ENCODE data around the gene ATXN7L1. TPM values are rescaled to one million over a fixed set of nuclear protein-coding genes. Genes with fewer than 3 reads are reported as not detected.

ATXN7L1 gene
- total RNA-seq, 4 donors from 2014 or later = 30.8 to 45.8 (median 39.3) TPM

GRCh38 chr7:105635197-105635596, 241.2 kb downstream of the ATXN7L1 start:
- no peak overlapping the region for H3K4me3 ChIP-seq
- TF ChIP-seq CTCF (IDR thresholded peaks at IDR 0.05) = no peak
- no peak for TF ChIP-seq POLR2A (IDR thresholded peaks at IDR 0.05)
- DNase-seq = no peak
- peaks cover 0 to 52% (median 0%) of the 10 kb centered on the region in 3 donors for H3K36me3 ChIP-seq
- no peaks in the 10 kb centered on the region for H3K27me3 ChIP-seq
- no peak overlapping the region for H3K27ac ChIP-seq
- H3K4me1 ChIP-seq = no peaks in the 10 kb centered on the region
- H3K9me3 ChIP-seq = no peaks in the 10 kb centered on the region

GRCh38 chr7:105625986-105626385, 250.4 kb downstream of the ATXN7L1 start:
- Histone ChIP-seq H3K27me3 (no peaks in the 10 kb centered on the region), H3K4me1 (no peaks in the 10 kb centered on the region), H3K27ac (no peak overlapping the region), H3K4me3 (no peak overlapping the region), H3K9me3 (no peaks in the 10 kb centered on the region), H3K36me3 (peaks cover 0 to 23% (median 0%) of the 10 kb centered on the region in 3 donors)
- TF ChIP-seq POLR2A (IDR thresholded peaks at IDR 0.05) (no peak), CTCF (IDR thresholded peaks at IDR 0.05) (no peak)
- DNase-seq = no peak

- no peaks in the 10 kb centered on the region for H3K27me3 ChIP-seq
- no peaks in the 10 kb centered on the region for H3K4me1 ChIP-seq
- no peak for TF ChIP-seq POLR2A (IDR thresholded peaks at IDR 0.05)
- no peak for TF ChIP-seq CTCF (IDR thresholded peaks at IDR 0.05)
- no peaks in the 10 kb centered on the region for H3K9me3 ChIP-seq
- H3K27ac ChIP-seq = no peak overlapping the region
- peaks cover 0 to 28% (median 0%) of the 10 kb centered on the region in 3 donors for H3K36me3 ChIP-seq
- no peak for DNase-seq
- no peak overlapping the region for H3K4me3 ChIP-seq
Observed at GRCh38 chr7:105623906-105624305, 252.5 kb downstream of the ATXN7L1 start.

- Histone ChIP-seq H3K27ac (no peak overlapping the region), H3K9me3 (no peaks in the 10 kb centered on the region), H3K4me3 (no peak overlapping the region), H3K36me3 (peaks cover 0 to 32% (median 0%) of the 10 kb centered on the region in 3 donors), H3K4me1 (no peaks in the 10 kb centered on the region), H3K27me3 (no peaks in the 10 kb centered on the region)
- TF ChIP-seq POLR2A (IDR thresholded peaks at IDR 0.05) = no peak
- TF ChIP-seq CTCF (IDR thresholded peaks at IDR 0.05) = no peak
- no peak for DNase-seq
Observed at GRCh38 chr7:105623378-105623777, 253.0 kb downstream of the ATXN7L1 start.

- Histone ChIP-seq H3K27me3 (no peaks in the 10 kb centered on the region), H3K4me3 (no peak overlapping the region), H3K9me3 (no peaks in the 10 kb centered on the region), H3K27ac (peak overlapping the region in 1 of 4 donors; percentile 14), H3K4me1 (no peaks in the 10 kb centered on the region), H3K36me3 (peaks cover 0 to 35% (median 0%) of the 10 kb centered on the region in 3 donors)
- DNase-seq = no peak
- TF ChIP-seq CTCF (IDR thresholded peaks at IDR 0.05) (no peak), POLR2A (IDR thresholded peaks at IDR 0.05) (no peak)
Observed at GRCh38 chr7:105622106-105622731, 254.2 kb downstream of the ATXN7L1 start.

All from Peyer's patch (tissue), 4 donors.